Psoas muscle (tissue), 8 donors: Measurements from ENCODE around the gene EIF4EBP2. TPM values are rescaled to one million over a fixed set of nuclear protein-coding genes. Genes with fewer than 3 reads are reported as not detected.

Experiments
- ATAC-seq, 4 donors: fragments of 200-7000 bp; cut with Tn5 transposase; one replicate each; pipeline ENCODE4 v1.9.1; 2020; ENCODE audit warnings: moderate library complexity in 3 of 4, mild to moderate bottlenecking in 2 of 4
- DNase-seq, 2 donors: peaks; one replicate each; pipeline ENCODE4 v3.0.0-alpha.2; 2020
- H3K27ac ChIP-seq: fragments of 200-600 bp; one replicate; pipeline ENCODE4 v1.8.0; 2022
- H3K27me3 ChIP-seq, 3 donors: fragments of 200-600 bp in 1 of 3; one replicate each; pipeline versions ENCODE4 v1.6.1 to v1.8.0; 2013 to 2022; ENCODE audit warnings: low read length in 2 of 3, mild to moderate bottlenecking in 2 of 3, moderate library complexity in 1 of 3; ENCODE audit not compliant: insufficient read depth in 3 of 3
- H3K36me3 ChIP-seq, 2 donors: fragments of 200-600 bp in 1 of 2; one replicate each; pipeline versions ENCODE4 v1.6.1 to v1.8.0; 2013 to 2022; ENCODE audit warnings: low read depth in 1 of 2, mild to moderate bottlenecking in 1 of 2, moderate library complexity in 1 of 2; ENCODE audit not compliant: insufficient read depth in 1 of 2
- H3K4me1 ChIP-seq: fragments of 200-600 bp; one replicate; pipeline ENCODE4 v1.8.0; 2022
- H3K4me3 ChIP-seq: fragments of 200-600 bp; one replicate; pipeline ENCODE4 v1.8.0; 2022; ENCODE audit warnings: mild to moderate bottlenecking
- H3K9me3 ChIP-seq: fragments of 200-600 bp; one replicate; pipeline ENCODE4 v1.8.0; 2022
- CTCF ChIP-seq: fragments of 200-600 bp; IDR thresholded peaks from one replicate; pipeline ENCODE4 v1.8.0; 2022; ENCODE audit warnings: antibody characterized with exemption
- WGBS, 3 donors: extraction: QIAGEN DNeasy Blood & Tissue Kit; methylation state at CpG; one replicate each; pipeline versions ENCODE4 v1.1.6 to v1.1.7; 2013; 5-methylcytosine and 5-hydroxymethylcytosine counted together
- intact Hi-C, 2 donors: fragments of 100-400 bp; cut with DNase I; formaldehyde crosslinking; loops; one replicate each; pipeline versions ENCODE4 v1.11.0 to v1.14.2; 2022
- polyA plus RNA-seq, 3 donors: library from polyadenylated mRNA; stranded (reverse); fragments of 200-250 nt; gene quantifications; one replicate each; pipeline ENCODE4 v1.2.3, GENCODE V29; 2013
- total RNA-seq, 4 donors: library from RNA; stranded (reverse); fragmentation: NEBNext Ultra II Directional in 2 of 4; extraction: Animal tissue kit (Norgen Biotek cat#: 25700) in 2 of 4; gene quantifications; one replicate each; pipeline versions ENCODE4 v1.2.1 to v1.2.4, GENCODE V29; 2021 to 2023
- donor health status: healthy with polysubstance abuse.
- donor health status: DM: no; HTN: no; CAD: no; lungs with moderate emphysema.
- donor health status: Bipolar disorder and iron deficiency.
- donor health status: healthy.
- donor health status: DM: yes; HTN: yes; CAD: no.
- donor health status: DM: no; HTN: no; CAD: no.
- donor health status: DM: no; HTN: no; CAD: no.
- donor health status: DM: yes; HTN: yes; CAD: no.

Gene EIF4EBP2
- total and polyA plus RNA-seq, 7 donors = 13.0 to 76.6 (median 49.5) TPM

- Histone ChIP-seq H3K4me3 (no peak overlapping the region), H3K36me3 (no peaks in the 10 kb centered on the region), H3K27ac (no peak overlapping the region), H3K9me3 (no peaks in the 10 kb centered on the region), H3K4me1 (peaks cover 8% of the 10 kb centered on the region), H3K27me3 (no peaks in the 10 kb centered on the region)
- ATAC-seq (no peak), DNase-seq (peak in 1 of 2 donors; percentile 19)
- WGBS, 3 donors = 49 to 59% (median 49%) methylated on average over 2 of the region's 2 CpGs
- TF ChIP-seq CTCF = no peak
- intact Hi-C loops = no loop called here
Measured at GRCh38 chr10:70448236-70448635, 44.3 kb downstream of the EIF4EBP2 start.

DNA sequence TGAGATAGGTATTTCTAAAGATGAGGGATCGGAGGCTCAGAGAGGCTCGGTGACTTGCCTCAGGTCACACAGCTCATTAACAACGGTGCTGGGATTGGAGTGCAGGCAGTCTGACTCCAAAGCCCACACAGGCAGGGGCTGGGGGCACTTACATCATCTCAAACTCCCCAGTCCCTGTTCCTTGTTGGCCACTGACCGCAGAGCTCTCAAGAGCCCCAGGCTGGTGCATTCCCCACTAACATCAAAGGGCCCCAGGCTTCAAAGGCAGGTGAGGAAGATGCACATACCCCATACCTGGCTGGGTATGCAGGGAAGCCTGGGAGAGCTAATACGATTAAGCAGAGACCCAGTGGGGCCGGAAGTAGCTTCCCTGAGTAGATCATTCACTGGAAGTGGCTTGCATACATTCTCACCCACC, 51.3 kb downstream of the EIF4EBP2 start:
- Histone ChIP-seq H3K36me3 (no peaks in the 10 kb centered on the region), H3K9me3 (no peaks in the 10 kb centered on the region), H3K4me3 (no peak overlapping the region), H3K27ac (no peak overlapping the region), H3K4me1 (no peaks in the 10 kb centered on the region), H3K27me3 (no peaks in the 10 kb centered on the region)
- 73 to 78% (median 77%) methylated on average over 6 of the region's 6 CpGs for WGBS, 3 donors
- no peak for TF ChIP-seq CTCF
- intact Hi-C loops = no loop called here
- no peak for ATAC-seq
- DNase-seq = no peak

GRCh38 chr10:70456164-70456563, 52.2 kb downstream of the EIF4EBP2 start:
- DNase-seq = no peak
- Histone ChIP-seq H3K4me1 (no peaks in the 10 kb centered on the region), H3K9me3 (no peaks in the 10 kb centered on the region), H3K27ac (no peak overlapping the region), H3K4me3 (no peak overlapping the region), H3K27me3 (no peaks in the 10 kb centered on the region), H3K36me3 (no peaks in the 10 kb centered on the region)
- no peak for TF ChIP-seq CTCF
- 76 to 79% (median 77%) methylated on average over 8 of the region's 8 CpGs for WGBS, 3 donors
- no peak for ATAC-seq
- intact Hi-C loops = no loop called here

DNA sequence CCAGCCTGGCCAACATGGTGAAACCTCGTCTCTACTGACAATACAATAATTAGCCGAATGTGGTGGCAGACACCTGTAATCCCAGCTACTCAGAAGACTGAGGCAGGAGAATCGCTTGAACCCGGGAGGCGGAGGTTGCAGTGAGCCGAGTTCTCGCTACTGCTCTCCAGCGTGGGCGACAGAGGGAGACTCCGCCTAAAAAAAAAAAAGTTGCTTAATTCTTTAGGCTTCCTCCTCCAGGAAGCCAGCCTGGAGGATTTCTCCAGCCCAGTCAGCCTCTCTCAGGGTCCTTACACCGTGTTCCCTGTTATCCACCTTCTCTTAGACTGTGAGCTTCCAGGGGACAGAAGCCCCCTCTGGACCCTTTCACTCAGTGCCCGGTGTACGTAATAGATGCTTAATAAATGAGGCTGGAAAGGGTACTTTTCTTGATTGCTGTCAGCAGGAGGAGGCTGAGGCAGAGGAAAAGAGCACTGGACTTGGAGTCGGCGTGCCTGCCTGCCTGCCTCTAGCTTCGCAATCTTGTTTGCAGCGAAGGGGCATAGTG, 53.9 kb downstream of the EIF4EBP2 start:
- Histone ChIP-seq H3K4me1 (no peaks in the 10 kb centered on the region), H3K36me3 (no peaks in the 10 kb centered on the region), H3K4me3 (peak overlapping the region; percentile 63), H3K27me3 (no peaks in the 10 kb centered on the region), H3K9me3 (no peaks in the 10 kb centered on the region), H3K27ac (peak overlapping the region; percentile 71)
- no peak for TF ChIP-seq CTCF
- ATAC-seq = no peak
- WGBS, 3 donors = 57 to 63% (median 60%) methylated on average over 17 of the region's 17 CpGs
- DNase-seq = no peak
- intact Hi-C loops = no loop called here
